Activated naive CD8-positive, alpha-beta T cell treated with anti-CD3 and anti-CD28 coated beads, Interleukin-2, amount 50 U/mL, for 16 hours (primary cell): Measurements from ENCODE around the gene THEM4.

Experiments used
- DNase-seq: peaks from one replicate; pipeline ENCODE4 v3.0.0-alpha.2; 2020; ENCODE audit warnings: low read depth, low spot score

THEM4 gene

GRCh38 chr1:151909167-151910149, at the start of gene THEM4:
THEM4 (minus strand) TSS chr1:151909511; CDS start chr1:151909458, 53 bp downstream.
- peak; percentile 93 for DNase-seq

GRCh38 chr1:151958959-151959358, 49.6 kb upstream of the THEM4 start:
- DNase-seq = no peak

GRCh38 chr1:151956957-151957497, 47.7 kb upstream of the THEM4 start:
- DNase-seq = no peak

- DNase-seq = no peak
Measured at GRCh38 chr1:151953409-151954094, 44.2 kb upstream of the THEM4 start.

GRCh38 chr1:151952811-151953210, 43.5 kb upstream of the THEM4 start:
- no peak for DNase-seq

GRCh38 chr1:151949371-151950193, 40.3 kb upstream of the THEM4 start:
- DNase-seq = no peak

- DNase-seq = no peak
Measured at GRCh38 chr1:151948506-151948905, 39.2 kb upstream of the THEM4 start.

- DNase-seq = no peak
Measured at GRCh38 chr1:151947140-151947539, 37.8 kb upstream of the THEM4 start.

- peak; percentile 4 for DNase-seq
Measured at GRCh38 chr1:151945725-151946722, 36.7 kb upstream of the THEM4 start.

GRCh38 chr1:151944857-151945575, 35.7 kb upstream of the THEM4 start:
- no peak for DNase-seq

- no peak for DNase-seq
Measured at GRCh38 chr1:151944126-151944856, 35.0 kb upstream of the THEM4 start.

- DNase-seq = no peak
Measured at GRCh38 chr1:151943591-151943990, 34.3 kb upstream of the THEM4 start.

GRCh38 chr1:151942882-151943281, 33.6 kb upstream of the THEM4 start:
- no peak for DNase-seq

- no peak for DNase-seq
Measured at GRCh38 chr1:151940541-151940940, 31.2 kb upstream of the THEM4 start.

- no peak for DNase-seq
Measured at GRCh38 chr1:151939779-151940178, 30.5 kb upstream of the THEM4 start.

- no peak for DNase-seq
Measured at GRCh38 chr1:151939141-151939540, 29.8 kb upstream of the THEM4 start.

- DNase-seq = no peak
Measured at GRCh38 chr1:151936653-151937052, 27.3 kb upstream of the THEM4 start.

- no peak for DNase-seq
Measured at GRCh38 chr1:151935894-151936602, 26.7 kb upstream of the THEM4 start.
